Measurements from ENCODE around the gene HDAC4. TPM values are rescaled to one million over a fixed set of nuclear protein-coding genes. Genes with fewer than 3 reads are reported as not detected.

HDAC4 gene
- total RNA-seq, 1 donor = 20.3 TPM

DNA sequence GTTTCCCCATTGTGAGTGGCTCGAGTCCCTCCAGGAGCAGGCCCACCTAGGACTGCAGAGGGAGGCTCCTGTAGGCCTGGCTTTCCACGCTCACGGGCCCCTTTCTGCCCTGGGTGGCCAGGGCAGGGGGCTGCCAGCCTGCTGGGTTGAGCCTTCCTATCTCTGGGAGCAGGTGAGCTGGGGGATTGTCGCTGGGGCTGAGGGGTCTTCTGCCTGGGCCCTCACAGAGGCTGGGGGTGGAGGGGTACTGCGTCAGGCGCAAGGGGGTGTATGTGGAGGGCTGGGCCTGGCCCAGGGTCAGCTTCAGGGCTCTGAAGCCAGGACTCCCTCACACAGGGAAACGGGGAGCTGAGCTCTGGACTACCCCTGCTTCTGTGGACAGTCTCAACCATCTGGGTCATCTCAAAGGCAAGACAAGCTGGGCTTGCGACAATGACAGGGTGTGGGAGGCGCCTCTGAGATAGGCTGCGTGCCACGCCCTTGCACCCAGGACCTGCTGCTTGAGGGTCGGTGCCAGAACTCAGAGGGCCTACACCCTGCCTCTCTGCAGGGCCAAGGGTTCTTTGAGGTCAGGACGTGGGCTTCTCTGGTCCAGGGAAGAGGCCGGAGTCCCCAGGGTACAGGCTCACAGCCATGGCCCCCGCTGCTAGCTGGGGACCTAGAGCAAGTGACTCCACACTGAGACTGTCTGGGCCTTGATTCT is 346.9 kb downstream of the HDAC4 start:
- DNase-seq (ENCODE audit: low read depth) = no peak
- no peak overlapping the region for H3K4me3 ChIP-seq (ENCODE audit: low read depth, low read length)
- TF ChIP-seq, protein P1, sequence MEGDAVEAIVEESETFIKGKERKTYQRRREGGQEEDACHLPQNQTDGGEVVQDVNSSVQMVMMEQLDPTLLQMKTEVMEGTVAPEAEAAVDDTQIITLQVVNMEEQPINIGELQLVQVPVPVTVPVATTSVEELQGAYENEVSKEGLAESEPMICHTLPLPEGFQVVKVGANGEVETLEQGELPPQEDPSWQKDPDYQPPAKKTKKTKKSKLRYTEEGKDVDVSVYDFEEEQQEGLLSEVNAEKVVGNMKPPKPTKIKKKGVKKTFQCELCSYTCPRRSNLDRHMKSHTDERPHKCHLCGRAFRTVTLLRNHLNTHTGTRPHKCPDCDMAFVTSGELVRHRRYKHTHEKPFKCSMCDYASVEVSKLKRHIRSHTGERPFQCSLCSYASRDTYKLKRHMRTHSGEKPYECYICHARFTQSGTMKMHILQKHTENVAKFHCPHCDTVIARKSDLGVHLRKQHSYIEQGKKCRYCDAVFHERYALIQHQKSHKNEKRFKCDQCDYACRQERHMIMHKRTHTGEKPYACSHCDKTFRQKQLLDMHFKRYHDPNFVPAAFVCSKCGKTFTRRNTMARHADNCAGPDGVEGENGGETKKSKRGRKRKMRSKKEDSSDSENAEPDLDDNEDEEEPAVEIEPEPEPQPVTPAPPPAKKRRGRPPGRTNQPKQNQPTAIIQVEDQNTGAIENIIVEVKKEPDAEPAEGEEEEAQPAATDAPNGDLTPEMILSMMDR (IDR thresholded peaks at IDR 0.05; ENCODE audit: insufficient read depth, low read depth, low read length) = no peak

DNA sequence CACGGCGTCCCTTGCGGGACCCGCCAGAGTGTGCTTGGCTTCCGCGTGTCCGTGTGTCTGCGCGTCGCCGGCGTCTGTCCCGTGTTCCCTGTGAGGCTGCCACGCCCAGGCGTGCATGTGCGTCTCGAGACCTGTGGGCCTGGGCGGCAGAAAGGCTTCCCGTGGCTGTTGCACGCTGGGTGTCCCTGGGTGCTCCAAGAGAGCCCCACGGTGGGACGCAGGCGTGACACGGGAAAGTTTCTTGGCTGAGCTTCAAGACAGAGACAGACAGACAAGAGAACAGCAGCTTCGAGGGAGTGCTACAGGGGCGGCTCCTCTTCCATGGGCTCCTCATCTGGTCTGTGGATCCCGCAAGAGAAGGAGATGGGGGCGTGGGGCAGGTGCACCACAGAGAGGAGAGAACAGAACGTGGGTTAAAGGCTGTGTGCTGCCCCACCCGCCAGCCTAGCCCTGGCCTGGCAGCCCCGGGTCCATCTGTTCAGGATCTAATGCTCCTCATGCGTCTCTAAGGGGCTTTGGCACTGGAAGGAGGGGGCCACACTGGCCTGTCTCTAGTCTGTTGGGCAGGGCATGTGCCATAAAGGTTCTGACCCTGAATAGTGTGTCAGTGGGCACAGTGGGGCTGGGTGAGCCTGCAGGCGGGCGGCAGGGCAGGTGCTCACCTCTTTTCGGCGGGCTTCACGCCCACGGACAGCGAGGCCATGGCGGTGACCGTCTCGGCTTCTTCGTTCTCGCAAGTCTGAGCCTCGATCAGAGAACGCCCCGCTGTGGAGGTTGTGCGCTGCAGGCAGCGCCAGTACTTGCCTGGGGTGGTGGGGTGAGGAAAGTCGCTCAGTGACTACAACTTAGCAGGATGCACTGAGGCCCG is 347.8 kb downstream of the HDAC4 start:
- no peak for DNase-seq (ENCODE audit: low read depth)
- TF ChIP-seq, protein P1 (IDR thresholded peaks at IDR 0.05; ENCODE audit: insufficient read depth, low read depth, low read length) = no peak
- no peak overlapping the region for H3K4me3 ChIP-seq (ENCODE audit: low read depth, low read length)

DNA sequence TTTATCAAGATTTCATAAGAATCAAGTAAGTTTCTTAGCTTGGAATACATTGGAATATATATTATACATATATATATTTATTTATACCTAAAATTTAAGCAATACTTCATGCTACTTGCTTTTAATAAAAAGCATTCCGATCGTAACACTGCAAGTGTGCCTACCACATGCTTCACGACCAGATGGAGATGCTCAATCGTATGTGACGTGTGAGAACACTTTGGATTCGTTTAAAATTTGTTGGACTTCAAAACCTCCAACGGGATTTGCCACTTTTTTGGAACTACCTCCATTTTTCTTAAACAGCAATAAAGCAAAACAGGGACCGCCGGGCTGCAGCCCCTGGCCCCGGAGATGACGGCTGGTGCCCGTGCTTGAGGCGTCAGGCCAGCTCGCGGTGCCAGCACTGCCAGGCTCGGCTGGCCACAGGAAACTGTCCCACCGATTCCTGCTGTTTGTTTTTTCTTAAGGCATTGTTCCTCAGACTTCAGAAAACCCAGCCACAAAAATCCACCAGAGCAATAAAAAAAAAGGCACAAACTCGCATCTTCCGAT is 348.9 kb downstream of the HDAC4 start:
- TF ChIP-seq, protein P1 (IDR thresholded peaks at IDR 0.05; ENCODE audit: insufficient read depth, low read depth, low read length) = no peak
- DNase-seq (ENCODE audit: low read depth) = no peak
- no peak overlapping the region for H3K4me3 ChIP-seq (ENCODE audit: low read depth, low read length)

DNA sequence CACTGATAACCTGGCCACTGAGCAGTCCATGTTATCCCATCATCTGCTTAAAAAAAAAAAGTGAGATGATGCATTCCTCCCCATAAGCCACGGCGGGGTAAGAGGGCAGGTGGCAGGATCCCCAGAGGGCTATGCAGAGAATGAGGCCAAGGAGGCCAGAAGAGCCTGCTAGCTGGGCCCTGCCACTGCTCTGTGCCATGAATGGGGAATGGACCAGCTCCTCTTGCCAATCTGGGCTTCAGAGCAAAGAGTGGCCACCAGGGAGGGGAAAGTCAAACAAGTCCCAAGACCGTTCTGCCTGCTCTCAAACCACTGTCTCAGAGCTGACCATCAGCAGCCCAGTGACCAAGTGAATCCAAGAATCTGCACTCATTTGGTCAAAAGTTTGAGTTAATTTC is 350.6 kb downstream of the HDAC4 start:
- TF ChIP-seq, protein P1 (IDR thresholded peaks at IDR 0.05; ENCODE audit: insufficient read depth, low read depth, low read length) = no peak
- DNase-seq (ENCODE audit: low read depth) = no peak
- no peak overlapping the region for H3K4me3 ChIP-seq (ENCODE audit: low read depth, low read length)

DNA sequence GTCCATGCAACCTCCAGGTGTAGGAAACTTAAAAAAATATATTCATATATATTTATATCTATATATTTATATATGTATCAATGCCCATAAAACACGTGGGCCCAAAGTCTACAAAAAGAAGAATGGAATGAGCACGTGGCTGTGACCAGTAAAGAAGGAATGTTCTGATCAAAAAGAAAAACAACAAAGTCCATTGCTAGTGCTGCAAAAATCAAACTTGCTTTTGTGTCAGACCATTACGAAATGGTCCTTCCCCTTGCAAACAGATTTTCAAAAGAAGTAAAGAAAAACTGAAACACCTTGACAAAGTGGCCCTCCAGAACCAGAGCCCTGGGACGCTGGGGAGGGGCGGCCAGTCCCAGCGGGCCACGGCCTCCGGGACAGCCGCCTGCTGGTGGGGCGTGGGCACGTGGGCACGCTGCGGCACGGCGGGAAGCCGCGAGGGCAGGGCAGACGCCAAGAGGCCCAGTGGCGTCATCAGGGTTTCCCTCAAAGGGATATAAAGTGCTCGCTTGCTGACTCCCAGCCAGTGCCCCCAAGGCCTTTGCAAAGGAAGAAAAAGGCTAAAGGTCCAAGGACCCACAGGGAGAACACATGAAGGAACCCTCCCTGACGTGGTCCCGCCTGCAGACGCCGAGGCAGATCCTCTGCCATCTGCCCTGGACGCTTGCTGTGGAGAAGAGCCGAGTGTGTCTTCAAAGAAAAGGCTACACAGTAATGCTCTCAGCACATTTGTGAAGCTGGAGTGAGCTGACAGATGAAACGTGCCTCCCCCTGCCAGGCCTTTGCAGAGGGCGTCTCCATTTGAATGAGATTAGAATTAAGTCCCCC is 351.2 kb downstream of the HDAC4 start:
- peak; percentile 37 for DNase-seq (ENCODE audit: low read depth)
- H3K4me3 ChIP-seq (ENCODE audit: low read depth, low read length) = no peak overlapping the region
- TF ChIP-seq, protein P1 (IDR thresholded peaks at IDR 0.05; ENCODE audit: insufficient read depth, low read depth, low read length) = no peak

DNA sequence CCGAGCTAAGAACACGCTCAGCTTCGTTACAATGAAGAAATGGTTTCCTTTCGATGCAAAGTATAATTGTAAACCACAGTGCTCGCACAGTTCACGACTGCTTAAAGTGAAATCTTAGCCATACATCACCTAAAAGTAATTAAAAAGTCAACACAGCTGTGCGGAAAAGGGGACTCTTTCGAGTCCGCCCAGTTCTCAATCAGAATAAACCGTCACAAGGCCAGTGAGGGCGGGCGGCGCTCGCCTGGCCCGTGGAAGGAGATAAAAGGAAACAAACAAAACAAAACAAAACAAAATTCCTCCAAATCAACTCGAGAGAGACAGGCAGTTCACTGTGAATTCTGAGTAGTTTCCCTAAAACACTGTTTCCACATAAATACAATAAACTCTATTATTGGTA is 352.1 kb downstream of the HDAC4 start:
- no peak overlapping the region for H3K4me3 ChIP-seq (ENCODE audit: low read depth, low read length)
- DNase-seq (ENCODE audit: low read depth) = peak; percentile 10

More for the DNA sequence above, 352.1 kb downstream of the HDAC4 start:
- TF ChIP-seq, protein P1 (IDR thresholded peaks at IDR 0.05; ENCODE audit: insufficient read depth, low read depth, low read length) = no peak

All from fibroblast of villous mesenchyme (primary cell).